Measurements from ENCODE around the gene EPHB2.

Gene EPHB2

DNA sequence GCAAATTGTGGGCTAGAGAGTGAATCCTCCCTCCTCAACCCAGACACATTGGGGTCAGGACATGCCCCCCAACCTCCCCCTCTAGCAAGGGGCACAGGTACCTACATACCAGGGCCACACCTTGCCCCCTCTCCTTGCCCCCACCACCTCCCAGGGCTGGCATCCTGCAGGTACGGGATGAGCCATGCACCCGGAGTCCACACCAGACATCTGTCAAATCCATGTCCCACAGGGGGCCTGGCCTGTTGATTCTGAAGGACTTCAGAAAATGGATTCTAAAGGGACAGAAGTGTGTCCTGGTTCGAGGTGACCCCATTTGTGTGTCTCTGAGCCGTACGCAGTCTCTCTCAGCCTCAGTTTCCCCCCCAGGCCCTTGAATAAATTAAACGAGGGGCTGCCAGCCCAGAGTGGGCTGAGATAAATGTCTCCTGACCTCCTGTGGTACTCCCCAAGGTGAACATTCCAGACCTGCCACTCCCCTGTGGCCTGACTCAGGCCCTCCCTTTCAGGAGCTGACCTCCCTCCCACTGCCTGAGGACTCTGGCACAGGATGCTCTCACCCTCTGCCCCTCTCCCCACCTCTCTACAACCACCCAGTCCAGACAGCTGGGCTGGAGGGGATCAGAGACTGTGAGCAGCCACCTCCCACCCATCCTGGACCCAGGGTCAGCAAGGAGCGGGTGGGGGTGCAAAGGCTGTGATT lies 94.5 kb downstream of the EPHB2 start:
- DNase-seq: no peak

GRCh38 chr1:22805672-22806038 lies 95.0 kb downstream of the EPHB2 start:
- DNase-seq: no peak

DNA sequence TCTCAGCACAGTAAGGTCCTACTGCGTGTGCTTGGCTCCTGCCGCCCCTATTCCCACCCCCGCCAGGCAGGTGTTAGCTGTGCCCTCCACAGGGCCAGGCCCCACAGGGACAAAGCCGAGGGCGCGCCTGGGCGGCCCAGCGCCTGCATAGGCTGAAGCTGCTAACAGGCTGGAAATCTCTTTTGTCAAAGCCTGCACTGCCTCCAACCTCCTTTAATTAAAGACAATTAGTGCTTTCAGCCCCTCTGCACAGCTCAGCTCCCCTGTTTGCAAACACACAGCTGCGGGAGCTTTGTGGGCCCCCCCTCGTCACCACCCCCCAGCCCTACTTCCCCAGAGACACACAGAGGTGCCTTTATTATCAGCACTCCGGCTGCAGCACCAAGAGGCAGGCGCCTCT lies 95.9 kb downstream of the EPHB2 start:
- DNase-seq: no peak

DNA sequence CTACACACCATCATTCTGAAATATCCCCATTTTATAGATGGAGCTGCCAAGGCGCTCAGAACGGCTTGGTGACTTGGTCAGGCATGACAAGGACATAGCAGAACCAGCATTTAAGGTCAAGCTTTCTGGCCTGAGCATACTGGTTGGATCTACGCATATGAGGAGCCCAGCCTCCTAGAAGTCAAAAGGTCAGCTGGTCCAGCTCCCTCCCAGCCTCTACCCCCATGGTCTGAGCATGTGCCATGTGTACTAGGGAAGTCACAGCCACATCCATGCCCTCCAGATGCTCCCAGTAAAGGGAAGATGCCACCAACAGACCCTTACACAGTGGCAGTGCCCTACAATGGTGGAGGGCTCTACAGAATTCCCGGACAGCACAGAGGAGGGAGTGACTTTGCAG lies 96.7 kb downstream of the EPHB2 start:
- DNase-seq: no peak

DNA sequence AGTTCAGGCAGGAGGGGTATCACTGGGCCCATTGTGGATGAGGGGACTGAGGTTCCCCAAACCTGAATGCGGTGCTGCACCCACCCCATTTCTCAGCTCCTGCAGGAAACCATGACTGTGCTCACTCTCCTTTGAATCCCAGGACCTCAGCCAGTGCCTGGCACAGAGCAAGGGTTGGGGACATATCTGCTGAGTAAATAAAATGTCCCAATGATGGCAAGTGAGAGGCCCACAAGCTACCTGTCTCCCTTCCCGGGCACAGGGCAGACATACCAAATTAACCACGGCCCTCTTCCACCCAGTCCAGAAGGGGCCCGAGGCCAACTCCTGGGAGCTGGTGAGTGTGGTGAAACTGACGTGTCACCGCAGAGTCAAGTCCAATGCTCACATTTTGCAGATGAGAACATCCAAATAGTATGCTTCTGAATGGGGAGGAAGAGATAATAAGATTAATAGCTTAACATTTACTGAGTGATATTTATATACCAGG lies 97.6 kb downstream of the EPHB2 start:
- no peak for DNase-seq

- DNase-seq: no peak
Observed at GRCh38 chr1:22808676-22809483, 98.2 kb downstream of the EPHB2 start.

DNA sequence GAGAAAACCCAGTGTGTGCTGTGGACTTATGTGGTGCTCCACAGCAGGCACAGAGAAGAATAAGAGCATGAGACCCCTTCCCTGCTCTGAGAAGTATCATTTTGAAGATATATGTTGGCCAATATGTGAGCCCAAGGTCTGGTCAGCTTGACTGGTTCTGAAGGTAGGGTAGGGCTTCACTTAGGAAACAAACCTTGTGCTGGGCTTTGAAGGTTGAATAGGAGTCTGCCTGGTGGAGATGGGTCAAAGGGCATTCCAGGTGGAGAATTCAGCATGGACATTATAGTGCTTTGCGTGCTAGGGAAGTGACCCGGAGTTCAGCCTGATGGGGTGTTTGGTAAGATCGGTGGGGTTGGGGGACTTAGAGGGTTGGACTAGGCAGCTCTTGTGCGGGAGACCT lies 99.1 kb downstream of the EPHB2 start:
- no peak for DNase-seq

- DNase-seq: no peak
Observed at GRCh38 chr1:22810378-22810777, 99.7 kb downstream of the EPHB2 start.

- no peak for DNase-seq
Observed at GRCh38 chr1:22812092-22812880, 101.6 kb downstream of the EPHB2 start.

- no peak for DNase-seq
Observed at GRCh38 chr1:22812993-22813790, 102.6 kb downstream of the EPHB2 start.

DNA sequence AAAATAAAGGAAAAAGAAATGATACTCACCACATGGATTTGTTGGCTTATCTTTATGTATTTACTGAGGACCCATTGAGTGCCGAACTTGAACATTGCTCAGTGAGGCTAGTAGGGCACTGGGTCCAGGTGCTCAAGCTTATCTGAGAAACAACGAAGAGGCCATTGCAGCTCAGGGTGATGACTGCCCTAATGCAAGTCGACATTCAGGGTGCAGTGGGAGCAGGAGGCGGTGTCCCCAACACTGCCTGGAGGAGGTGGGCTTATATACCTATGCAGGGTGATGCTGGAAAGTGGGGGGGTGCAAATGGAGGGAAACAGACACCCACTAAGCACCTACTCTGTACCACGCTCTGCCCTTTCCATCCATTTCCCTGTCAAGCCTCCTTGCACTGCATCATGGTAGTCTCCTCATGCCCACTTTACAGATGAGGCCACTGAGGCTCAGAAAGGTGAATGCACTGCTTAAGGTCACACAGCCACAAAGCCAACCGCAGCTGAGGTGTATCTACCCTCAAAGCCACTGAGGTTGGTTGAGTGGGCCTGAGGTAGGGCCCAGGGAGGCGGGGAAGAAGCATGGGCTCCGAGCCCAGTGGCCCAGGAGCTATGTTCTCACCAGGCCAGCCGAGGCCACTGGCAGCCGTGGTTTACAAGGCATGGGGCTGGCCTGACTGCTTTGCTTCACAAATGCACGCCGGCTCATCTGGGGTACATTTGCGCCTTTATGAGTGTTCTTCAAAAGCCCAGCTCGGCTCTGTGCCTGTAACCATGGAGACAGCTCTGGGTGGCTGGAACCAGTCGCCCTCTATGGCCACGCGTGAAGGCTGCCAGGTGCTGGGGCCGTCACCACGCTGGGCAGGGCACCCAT lies 103.8 kb downstream of the EPHB2 start:
- DNase-seq: no peak

DNA sequence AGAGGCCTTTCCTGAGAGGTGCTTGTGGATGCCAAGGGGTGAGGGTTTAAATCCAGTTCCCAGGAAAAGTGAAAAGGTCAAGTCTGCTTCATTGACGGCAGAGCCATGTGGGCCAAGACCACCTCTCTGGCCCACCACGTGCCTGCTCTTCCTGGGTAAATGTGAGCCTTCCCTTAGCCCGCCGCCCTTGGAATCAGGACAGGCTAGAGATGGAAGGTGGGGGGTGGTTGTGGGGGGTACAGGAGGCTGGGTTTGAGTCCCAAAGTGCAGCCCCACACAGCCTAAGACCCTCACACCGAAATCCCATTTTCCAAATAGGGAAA lies 104.4 kb downstream of the EPHB2 start:
- DNase-seq: no peak

DNA sequence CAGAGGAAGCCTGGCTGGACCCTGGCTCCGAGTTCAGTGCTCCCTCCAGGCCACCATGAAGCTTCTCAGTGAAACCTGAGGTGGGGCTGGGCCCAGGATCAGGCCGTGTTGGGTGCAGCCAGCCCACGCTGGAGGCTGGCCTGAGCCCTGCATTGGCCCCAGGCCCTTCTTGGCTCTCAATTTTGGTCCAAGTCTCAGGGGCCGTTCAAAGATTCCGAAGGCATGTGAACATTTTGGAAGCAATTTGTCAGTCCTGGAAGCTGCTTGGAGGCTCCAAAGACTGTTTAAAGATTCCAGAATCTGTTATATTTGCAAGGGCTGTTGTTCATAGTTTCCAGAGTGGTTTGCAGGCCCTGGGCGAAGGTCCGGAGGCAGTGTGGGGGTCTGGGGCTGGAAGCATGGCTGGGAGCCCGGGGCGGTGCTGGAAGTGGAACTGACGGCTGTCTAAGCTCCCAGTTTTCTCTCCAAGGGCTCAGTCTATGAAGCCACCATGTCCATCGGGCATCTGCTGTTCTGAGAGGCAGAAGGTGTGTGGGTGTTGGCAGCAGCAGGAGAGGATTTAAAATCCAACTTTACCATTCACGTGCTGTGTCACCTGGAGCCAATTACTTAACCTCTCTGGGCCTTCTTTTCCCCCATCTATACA lies 104.9 kb downstream of the EPHB2 start:
- DNase-seq: no peak

DNA sequence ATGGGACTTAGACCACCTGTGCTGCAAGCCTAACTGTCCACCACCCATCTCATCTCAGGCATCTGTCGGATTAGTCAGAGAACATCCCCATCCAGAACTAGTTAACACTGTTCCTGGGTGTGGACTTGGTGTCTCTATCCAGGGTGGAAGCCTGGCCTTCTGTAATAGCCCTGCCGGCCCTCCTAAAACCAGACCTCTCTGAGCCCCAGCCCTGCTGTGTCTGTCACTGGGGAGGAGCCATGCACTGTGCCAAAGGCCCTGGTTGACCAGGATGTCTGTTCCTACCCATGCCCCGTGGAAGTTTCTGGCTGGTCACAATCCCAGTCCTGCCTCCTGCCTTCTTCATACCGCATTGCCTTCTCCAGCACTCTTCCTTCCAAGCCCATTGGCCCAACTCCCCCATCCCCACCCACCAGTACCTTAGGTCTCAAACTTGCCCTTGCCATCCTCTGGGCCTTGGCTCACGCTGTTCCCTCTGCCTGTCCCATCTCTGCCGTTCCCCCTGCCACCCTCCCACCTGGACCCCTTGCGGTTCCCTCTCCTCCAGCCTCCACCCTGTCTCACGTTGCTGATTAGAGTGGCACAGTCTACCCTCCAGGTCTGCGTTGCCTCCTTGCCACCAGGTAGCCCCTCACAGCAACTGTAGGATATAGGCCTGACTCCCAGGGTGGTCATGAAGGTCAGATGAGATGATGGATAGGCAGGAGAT lies 105.6 kb downstream of the EPHB2 start:
- no peak for DNase-seq

DNA sequence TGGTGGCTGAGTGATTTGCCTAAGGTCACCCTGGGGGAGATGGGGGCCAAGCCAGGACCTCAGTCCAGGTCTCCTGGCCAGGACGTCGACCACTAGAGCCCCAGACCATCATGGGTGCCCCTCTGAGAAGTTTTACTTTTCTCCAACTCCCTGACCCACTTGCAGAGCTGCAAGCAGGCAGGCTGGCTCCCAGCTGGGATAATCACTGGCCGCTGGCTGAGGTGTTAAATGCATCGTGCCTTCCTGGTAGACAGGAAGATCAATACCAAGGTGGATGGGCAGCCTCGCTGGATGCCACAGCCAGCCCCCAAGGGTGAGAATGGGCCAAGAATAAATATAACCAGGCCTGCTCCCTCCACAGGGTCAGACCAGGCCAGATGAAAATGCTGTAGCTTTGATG lies 106.2 kb downstream of the EPHB2 start:
- DNase-seq: no peak

GRCh38 chr1:22817462-22817861 lies 106.8 kb downstream of the EPHB2 start:
- no peak for DNase-seq

DNA sequence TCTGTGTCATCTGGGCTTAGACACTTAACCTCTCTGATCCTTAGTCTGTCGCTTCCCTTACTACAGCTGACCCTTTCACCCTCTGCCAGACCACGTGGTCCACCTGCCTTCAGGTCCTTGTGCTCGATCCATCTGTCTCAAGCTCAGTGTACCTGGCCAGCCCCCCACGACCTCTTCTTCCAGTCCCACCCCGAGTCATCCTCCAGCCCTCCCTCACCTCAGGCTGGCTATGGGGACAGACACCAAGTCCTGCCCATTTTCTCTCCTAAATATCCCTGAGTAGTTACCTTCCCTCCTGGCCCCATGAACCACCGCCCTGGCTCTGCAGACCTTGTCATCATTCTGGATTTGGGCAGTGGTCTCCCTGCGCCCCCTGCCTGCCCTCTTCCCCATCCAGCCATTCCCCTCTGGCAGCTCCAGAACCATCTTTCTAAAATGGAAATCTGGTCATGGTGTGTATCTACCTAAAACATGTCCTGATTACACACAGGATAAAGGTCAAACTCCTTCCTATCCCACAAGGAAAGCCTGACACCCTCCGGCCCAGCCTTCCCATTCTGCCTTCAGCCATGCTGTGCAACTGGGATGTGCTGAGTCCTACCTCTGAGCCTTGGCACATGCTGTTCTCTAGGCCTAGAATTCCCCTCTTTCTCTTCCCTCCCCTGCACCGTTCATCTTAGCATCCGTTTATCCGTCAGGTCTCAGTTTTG lies 107.6 kb downstream of the EPHB2 start:
- DNase-seq: no peak

DNA sequence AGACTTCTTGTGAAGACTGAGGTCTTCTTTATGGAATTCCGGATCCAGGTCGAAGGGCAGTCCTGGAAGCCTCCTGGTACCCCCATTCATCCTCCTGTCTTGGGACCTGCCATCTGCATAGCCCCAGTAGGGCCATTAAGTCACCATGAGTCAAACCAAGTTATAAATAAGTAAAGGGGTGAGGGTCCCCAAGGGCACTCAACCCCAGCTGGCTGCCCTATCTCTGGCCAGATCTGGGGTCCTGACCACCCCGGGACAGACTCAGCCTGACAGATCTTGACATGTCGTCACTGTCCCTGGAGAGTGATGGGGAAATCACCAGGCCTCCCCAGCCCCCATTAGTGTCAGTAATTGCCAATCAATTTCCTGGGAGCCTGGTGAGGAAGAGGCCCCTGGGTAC lies 108.7 kb downstream of the EPHB2 start:
- no peak for DNase-seq

GRCh38 chr1:22821027-22821426 lies 110.4 kb downstream of the EPHB2 start:
- no peak for DNase-seq

GRCh38 chr1:22822371-22822770 lies 111.7 kb downstream of the EPHB2 start:
- no peak for DNase-seq
